Activated CD4-positive, alpha-beta T cell treated with anti-CD3 and anti-CD28 coated beads, Interleukin-2, amount 50 U/mL, for 1 hour (primary cell): ENCODE data around the gene PLXDC2.

ENCODE experiments used
- DNase-seq: peaks from one replicate; pipeline ENCODE4 v3.0.0-alpha.2; 2020

The PLXDC2 gene

GRCh38 chr10:20232079-20232705 is 416.0 kb downstream of the PLXDC2 start:
- DNase-seq: no peak

- no peak for DNase-seq
These were observed 417.2 kb downstream of the PLXDC2 start for GRCh38 chr10:20233423-20233822.

DNA sequence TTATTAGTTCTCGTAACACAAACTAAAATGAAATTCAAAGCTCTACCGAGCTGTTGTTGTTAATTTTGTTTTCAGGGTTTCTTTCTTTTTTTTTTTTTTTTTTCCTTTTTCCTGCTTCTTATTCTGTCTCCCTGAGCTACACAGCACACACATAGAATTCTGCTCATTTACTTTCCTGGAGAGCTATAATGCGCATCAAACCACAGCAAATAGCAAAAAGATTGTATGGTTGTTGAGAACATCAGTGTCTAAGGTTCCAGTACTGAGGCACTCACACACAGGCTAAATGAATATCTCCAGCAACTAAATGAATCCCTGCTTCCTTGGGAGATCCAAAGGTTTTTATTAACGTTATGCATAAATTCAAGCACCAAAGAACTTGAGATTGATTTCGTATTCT is 418.3 kb downstream of the PLXDC2 start:
- DNase-seq: no peak

DNA sequence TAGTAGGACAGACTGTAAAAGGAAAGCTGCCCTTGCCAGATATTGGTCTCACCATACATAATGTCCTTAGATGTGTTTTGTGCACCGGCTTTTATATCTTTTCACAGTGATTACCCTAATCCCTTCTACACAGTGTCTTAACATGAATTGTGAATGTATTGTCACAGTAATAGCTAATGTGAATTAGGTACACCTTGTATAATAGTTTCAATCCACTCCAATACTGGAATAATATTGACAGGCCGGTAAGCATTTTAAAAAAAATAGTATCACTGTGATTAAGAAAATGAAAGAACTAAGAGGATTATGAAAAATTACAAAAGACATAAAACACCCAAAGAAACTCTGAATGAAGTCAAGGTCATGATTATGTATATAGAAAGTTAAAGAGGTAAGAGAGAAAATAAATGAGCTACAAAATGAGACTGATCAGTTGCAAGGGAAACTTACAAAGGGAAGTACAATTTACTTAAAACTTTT is 420.9 kb downstream of the PLXDC2 start:
- DNase-seq: no peak

DNA sequence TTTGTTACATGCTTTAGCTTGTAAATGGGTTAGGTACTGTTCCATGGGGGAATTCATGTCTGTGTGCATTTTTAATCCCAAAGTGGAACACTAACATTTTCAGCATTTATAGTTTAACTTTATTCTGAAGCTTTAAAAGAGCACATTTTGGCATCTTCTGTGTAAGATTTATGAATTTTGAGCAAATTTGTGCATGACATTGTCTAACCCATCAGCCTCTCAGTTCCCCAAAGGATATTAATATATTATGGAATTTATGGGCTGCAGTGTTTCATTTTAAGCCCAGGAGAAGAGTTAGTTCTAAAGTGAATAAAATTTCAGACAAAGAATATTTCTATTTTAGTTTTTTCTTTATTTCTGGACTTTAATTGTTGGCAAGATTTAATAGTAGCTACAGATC is 421.4 kb downstream of the PLXDC2 start:
- DNase-seq: no peak

- no peak for DNase-seq
These were observed 424.4 kb downstream of the PLXDC2 start for GRCh38 chr10:20240643-20241042.

GRCh38 chr10:20247454-20247853 is 431.2 kb downstream of the PLXDC2 start:
- DNase-seq: no peak

DNA sequence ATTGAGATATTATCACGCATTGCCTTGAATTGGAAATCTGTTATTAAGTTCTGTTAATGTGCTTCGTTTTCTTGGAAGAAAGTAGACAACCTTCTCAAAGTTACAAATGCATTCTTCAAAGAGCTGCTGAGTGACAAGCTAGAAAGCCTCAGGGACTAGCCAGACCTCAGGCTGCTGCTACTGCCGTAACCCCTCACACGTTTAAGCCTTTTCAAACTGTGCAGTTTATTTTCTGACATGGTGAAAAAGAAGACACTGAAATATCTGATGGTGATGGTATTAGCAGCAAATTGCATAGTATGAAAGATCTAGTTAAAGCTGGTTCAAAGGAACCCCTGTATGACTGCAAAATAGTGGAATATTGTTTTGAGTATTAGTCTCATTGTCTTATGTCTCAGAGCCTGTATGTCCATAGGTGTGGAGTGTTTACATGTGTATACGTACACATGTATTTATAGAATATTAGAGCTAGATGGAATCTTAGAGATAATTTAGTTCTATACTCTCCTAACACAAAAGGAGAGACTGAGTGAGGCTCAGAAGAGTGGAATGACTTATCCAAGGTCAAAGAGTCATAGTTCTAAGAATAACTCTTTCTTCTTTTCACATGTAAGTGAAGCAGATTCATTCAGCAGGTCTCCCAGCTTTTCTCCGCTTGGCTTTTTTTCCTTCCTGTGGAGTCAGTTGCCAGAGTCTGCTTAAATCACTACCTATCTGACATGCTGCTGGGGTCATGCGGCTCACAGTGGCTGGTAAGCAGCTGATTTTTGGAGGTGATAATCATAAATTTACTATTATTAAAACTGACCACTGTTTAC is 431.9 kb downstream of the PLXDC2 start:
- no peak for DNase-seq

DNA sequence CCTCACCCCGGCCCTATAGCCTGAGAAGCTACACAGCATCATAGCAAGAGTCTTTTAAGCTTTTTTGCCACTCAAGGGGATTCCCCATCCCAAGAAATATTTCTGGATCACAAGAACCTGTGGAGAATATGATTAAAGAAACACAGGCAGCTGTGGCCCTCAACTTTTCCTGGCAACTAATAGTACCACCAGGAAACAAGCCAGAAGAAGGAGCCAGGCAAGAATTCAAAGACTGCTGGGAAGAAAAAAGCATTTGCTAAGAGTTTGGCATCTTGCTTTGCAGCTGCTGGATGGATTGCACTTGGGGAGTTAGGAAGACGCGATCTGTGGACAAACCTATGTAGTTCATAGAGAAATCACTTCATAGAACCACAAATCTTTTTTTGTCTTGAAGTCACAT is 437.8 kb downstream of the PLXDC2 start:
- DNase-seq: no peak

- DNase-seq: no peak
These were observed 438.3 kb downstream of the PLXDC2 start for GRCh38 chr10:20254497-20254896.

- DNase-seq: no peak
These were observed 440.7 kb downstream of the PLXDC2 start for GRCh38 chr10:20256969-20257368.

GRCh38 chr10:20257422-20257821 is 441.2 kb downstream of the PLXDC2 start:
- DNase-seq: no peak

DNA sequence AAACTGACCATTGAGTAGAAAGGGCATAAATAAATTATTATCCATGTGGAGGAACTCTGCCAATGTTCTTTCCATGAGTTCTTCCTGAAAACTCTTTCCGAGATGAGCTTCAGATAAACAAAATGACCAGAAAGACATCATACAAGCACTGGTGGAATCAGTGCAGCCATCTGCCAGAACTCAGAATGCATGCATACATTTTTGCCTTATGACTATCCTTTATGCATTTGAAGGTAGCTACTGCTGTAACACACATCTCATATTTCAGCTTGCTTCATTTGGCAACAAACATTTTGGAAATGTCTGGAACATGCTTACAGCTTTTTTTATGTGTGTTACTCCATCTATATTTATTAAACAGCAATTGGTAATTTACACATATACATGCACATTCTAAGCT is 448.9 kb downstream of the PLXDC2 start:
- DNase-seq: no peak

DNA sequence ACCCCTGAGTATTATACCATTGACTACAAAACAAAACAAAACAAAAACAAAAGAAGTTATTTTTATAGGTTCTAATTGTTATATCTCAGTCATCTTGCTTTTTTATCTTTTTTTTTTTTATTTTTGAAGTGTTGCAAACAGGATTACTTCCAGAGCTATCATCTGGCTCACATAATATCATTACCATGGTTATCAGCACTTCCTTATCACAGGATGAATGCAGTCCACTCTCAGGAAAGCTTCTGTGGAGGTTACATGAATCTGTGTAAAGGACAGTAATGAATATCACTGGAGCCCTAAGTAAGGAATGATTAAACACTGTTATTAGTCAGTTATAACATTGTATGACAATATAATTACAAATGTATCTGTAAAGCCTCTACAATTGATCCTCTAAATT is 451.5 kb downstream of the PLXDC2 start:
- no peak for DNase-seq

DNA sequence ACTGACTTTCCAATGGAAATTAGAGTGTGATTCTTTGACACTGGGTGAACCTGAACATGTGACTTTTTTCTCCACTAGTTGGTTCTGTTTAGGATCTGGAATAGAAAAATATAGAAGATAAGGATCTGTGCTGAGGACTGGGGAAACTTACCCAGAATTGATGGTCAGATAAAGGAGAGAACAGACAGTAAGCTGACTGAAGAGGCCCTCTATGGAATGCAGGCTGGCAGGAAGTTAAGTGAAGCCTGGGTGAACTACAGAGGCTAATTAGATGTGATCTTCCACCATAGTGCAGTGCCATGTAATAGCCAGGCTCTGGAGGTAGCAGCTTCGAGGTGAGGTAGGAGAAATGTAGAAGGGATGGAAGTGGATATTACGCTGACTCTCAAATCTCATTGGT is 455.3 kb downstream of the PLXDC2 start:
- no peak for DNase-seq

DNA sequence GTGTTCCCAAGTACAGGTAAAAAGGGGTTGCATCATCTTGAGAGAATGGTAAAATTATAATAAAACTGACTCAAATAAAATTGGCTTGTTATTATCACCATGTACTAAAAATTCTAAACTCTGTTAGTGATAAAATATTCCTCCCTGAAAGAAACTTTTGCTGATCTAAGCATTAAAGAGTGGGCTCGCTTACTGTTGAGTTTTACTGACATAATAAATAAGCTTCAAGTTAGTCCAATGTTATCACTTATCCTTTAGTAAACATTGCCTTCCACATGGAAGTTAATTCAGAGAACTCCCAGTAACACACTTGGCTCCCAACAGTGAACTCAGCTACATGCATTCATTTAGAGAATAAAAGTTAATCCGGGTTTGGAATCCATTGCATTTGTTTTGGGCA is 456.4 kb downstream of the PLXDC2 start:
- no peak for DNase-seq

DNA sequence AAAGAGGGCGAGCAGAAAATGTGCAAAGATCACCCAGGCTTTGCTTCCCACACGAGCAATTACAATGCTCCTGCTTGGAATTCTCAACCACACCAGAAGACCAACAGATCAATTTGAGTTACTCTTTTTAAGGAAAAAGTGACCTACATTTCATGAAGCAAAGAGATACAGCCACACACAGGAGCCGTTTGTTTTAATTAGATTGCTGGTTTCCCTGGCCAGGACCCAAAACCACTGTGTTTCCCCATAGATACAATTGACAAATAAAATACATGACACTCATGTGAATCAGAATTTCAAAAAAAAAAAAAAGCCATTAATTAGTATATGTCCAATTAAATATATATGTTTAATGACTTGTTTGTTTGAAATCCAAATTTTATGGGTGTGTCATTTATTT is 458.3 kb downstream of the PLXDC2 start:
- DNase-seq: no peak

GRCh38 chr10:20276127-20276979 is 460.1 kb downstream of the PLXDC2 start:
- DNase-seq: no peak

GRCh38 chr10:20277820-20278219 is 461.6 kb downstream of the PLXDC2 start:
- DNase-seq: no peak

DNA sequence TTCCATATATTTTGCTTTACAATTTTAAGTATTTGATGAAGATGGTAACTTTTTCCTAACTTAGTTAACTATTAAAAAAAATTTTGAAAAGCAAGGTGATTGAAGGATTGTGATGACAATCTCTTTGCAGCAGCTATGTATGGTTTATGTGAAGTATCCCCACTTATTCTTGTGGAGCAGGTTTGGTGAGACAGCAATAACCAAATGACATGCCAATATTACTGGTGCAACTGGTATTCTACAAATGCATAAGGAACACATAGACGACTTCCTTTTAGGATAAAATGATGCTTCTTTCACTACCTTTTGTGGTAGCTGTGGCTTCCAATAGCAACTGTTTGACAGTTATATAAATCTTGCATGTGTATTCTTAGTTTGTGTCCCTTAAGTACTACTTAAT is 465.3 kb downstream of the PLXDC2 start:
- no peak for DNase-seq

DNA sequence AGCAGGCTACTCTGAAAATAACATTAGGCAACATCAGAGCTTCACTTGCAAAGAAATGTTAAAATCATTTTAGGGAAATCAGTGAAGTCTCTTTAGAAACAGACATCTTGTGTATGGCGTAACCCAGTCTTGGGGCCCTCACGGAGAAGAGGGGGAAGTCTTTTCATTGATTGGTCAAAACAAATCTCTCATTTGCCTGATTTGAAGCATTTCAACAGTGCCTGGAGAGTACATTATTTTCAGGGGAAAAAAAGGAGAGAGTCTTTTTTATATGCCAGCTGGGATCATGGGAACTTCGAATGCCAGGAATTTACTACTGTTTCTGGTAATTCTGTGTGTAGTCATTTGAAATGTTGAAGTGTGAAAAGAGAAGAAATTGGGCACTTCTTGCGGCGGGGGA is 471.4 kb downstream of the PLXDC2 start:
- no peak for DNase-seq

DNA sequence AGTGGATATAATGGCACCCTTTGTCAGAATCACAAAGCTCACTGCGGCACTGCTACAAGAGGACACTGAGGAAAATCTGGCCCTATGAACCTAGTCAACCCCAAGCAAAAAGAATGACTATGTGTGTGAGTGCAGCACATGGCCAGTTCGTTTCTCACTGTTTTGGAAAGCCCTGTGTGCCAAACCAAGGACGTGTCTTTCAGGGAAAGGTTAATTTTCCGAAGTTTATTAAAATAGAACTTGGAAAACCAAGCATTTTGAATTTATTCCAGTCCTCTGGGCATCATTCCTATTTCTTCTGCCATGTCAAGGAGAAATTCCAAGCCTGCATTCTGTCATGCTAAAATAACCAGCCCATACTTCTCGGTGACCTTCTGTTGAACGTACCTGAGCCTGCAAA is 471.8 kb downstream of the PLXDC2 start:
- no peak for DNase-seq

- DNase-seq: no peak
These were observed 473.0 kb downstream of the PLXDC2 start for GRCh38 chr10:20289070-20289828.
